Erythroblast (primary cell): ENCODE measurements around the gene KCNT1.

Experiments
- GATA1 ChIP-seq: IDR thresholded peaks from 2 replicates; pipeline ENCODE4 v1.6.1; 2011; ENCODE audit warnings: low read depth, mild to moderate bottlenecking, control low read depth, low read length, moderate library complexity
- POLR2A ChIP-seq: IDR thresholded peaks from 2 replicates; pipeline ENCODE4 v1.6.1; 2011; ENCODE audit warnings: mild to moderate bottlenecking, low read length

DNA sequence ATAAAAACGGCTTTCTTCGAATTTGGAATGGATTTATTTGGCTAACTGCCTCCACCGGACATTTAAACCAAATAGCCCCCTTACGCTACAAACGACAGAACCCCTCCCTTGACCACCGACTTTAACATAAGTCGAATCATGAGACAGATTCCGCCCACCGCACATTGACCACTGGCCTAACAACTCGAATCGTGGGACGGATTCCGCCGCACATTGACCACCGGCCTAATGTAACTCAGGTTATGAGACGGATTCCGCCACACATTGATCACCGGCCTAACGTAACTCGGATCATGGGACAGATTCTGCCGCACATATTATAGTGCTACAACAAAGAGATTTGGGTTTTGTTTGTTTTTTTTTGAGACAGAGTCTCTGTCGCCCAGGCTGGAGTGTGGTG lies 41.6 kb upstream of the KCNT1 start:
- no peak for TF ChIP-seq POLR2A
- no peak for TF ChIP-seq GATA1
